Lower leg skin (tissue), 3 donors: ENCODE measurements around the gene CDC73.

Experiments used
- POLR2A ChIP-seq, 2 donors: fragments of 450-650 bp; IDR thresholded peaks; one replicate each; pipeline ENCODE4 v1.6.1; 2016 to 2017; ENCODE audit warnings: antibody characterized with exemption in 2 of 2, mild to moderate bottlenecking in 1 of 2, moderate library complexity in 1 of 2
- TF ChIP-seq, protein P1 (sequence below), 3 donors: fragments of 450-650 bp; IDR thresholded peaks; one replicate each; pipeline ENCODE4 v1.5.1; 2016; ENCODE audit warnings: antibody characterized with exemption in 3 of 3, mild to moderate bottlenecking in 3 of 3, moderate library complexity in 2 of 3

DNA sequence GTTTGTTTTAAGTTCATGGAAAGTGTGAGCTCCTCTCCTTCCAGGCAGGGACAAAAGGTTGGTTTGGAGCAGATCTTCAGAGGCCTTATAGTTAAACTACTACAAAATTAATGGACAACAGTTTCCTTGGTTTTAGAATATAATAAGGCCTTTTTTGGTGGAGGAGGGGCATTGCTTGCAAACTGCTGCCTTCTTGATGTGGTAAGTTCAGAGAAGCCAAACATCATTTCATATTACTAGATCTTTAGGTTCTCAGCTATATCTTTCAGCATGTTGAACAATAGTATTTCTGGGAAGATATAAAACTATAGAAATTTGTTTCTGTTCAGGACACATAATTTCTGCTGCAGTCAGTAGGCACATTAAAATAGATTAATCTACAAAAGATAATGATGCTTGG is 162.4 kb downstream of the CDC73 start:
- TF ChIP-seq, protein P1, sequence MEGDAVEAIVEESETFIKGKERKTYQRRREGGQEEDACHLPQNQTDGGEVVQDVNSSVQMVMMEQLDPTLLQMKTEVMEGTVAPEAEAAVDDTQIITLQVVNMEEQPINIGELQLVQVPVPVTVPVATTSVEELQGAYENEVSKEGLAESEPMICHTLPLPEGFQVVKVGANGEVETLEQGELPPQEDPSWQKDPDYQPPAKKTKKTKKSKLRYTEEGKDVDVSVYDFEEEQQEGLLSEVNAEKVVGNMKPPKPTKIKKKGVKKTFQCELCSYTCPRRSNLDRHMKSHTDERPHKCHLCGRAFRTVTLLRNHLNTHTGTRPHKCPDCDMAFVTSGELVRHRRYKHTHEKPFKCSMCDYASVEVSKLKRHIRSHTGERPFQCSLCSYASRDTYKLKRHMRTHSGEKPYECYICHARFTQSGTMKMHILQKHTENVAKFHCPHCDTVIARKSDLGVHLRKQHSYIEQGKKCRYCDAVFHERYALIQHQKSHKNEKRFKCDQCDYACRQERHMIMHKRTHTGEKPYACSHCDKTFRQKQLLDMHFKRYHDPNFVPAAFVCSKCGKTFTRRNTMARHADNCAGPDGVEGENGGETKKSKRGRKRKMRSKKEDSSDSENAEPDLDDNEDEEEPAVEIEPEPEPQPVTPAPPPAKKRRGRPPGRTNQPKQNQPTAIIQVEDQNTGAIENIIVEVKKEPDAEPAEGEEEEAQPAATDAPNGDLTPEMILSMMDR (IDR thresholded peaks at IDR 0.05) = no peak
- TF ChIP-seq POLR2A (IDR thresholded peaks at IDR 0.05) = no peak
